Hematopoietic multipotent progenitor cell treated with erythropoietin and hydrocortisone succinate and interleukin-3 and kit ligand, for 17 days (in vitro differentiated cells): ENCODE results near the gene C1orf53.

Source experiments
- DNase-seq: peaks from one replicate; pipeline ENCODE4 v3.0.0-alpha.2; 2015; ENCODE audit warnings: low spot score

Gene C1orf53

GRCh38 chr1:197908716-197909220, 6.3 kb downstream of the C1orf53 start:
- DNase-seq = no peak

GRCh38 chr1:197909384-197909783, 7.0 kb downstream of the C1orf53 start:
- no peak for DNase-seq

GRCh38 chr1:197910120-197910991, 7.9 kb downstream of the C1orf53 start:
- DNase-seq = no peak

- no peak for DNase-seq
Measured at GRCh38 chr1:197911111-197911856, 8.9 kb downstream of the C1orf53 start.

GRCh38 chr1:197911857-197912696, 9.6 kb downstream of the C1orf53 start:
- no peak for DNase-seq

- no peak for DNase-seq
Measured at GRCh38 chr1:197912739-197913494, 10.5 kb downstream of the C1orf53 start.

GRCh38 chr1:197913495-197914276, 11.3 kb downstream of the C1orf53 start:
- no peak for DNase-seq

- no peak for DNase-seq
Measured at GRCh38 chr1:197914510-197914909, 12.1 kb downstream of the C1orf53 start.

GRCh38 chr1:197915260-197915861, 12.9 kb downstream of the C1orf53 start:
- DNase-seq = no peak

GRCh38 chr1:197915862-197916499, 13.6 kb downstream of the C1orf53 start:
- no peak for DNase-seq

- no peak for DNase-seq
Measured at GRCh38 chr1:197916500-197916983, 14.1 kb downstream of the C1orf53 start.

- no peak for DNase-seq
Measured at GRCh38 chr1:197917805-197918651, 15.6 kb downstream of the C1orf53 start.

GRCh38 chr1:197918807-197919345, 16.4 kb downstream of the C1orf53 start:
- DNase-seq = no peak

- no peak for DNase-seq
Measured at GRCh38 chr1:197919346-197920066, 17.1 kb downstream of the C1orf53 start.

GRCh38 chr1:197920067-197920396, 17.6 kb downstream of the C1orf53 start:
- DNase-seq = no peak

- DNase-seq = no peak
Measured at GRCh38 chr1:197920414-197921117, 18.1 kb downstream of the C1orf53 start.
